Muscle of arm (tissue), 12 donors: Measurements from ENCODE around the gene NKAPD1. TPM values are rescaled to one million over a fixed set of nuclear protein-coding genes. Genes with fewer than 3 reads are reported as not detected.

Source experiments
- DNase-seq: peaks from one replicate; pipeline ENCODE4 v3.0.0-alpha.2; 2013
- polyA plus RNA-seq, 12 donors: library from polyadenylated mRNA; unstranded; fragments of 120-200 nt; gene quantifications; one replicate each; pipeline ENCODE4 v1.2.1, GENCODE V29; 2013; ENCODE audit not compliant: insufficient read length in 12 of 12

NKAPD1 gene
- polyA plus RNA-seq, 12 donors = 18.4 to 56.7 (median 30.3) TPM; not detected in 1

DNA sequence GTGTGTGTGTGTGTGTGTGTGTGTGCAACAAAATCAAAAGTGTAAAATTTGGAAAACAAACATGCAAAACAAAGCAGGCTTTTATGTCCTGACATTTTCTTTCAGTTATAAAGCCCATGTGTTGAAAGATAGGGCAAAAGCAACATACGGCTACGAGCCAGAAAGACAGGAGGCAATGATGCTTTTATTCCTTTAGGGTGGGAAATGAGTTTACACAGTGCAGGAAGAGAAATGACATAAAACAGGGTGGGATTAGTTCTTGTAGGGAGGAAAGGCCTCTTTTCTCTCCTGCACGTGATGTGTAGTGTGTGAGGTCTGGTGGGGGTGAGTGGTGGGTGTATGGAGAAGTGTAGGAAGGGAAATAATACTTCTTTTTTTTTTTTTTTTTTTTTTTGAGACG is 60.4 kb downstream of the NKAPD1 start:
- no peak for DNase-seq

Other genes starting within 250 kb of the NKAPD1 start
- 10 to 100 TPM in 11 of 12 donors, not detected in 1; 18.9 to 38.9 (median 32.4) TPM for gene ALG9, start 202.7 kb upstream of the NKAPD1 start, polyA plus RNA-seq
- 1 to 10 TPM in 10 of 12 donors, not detected in 2; 1.5 to 3.1 (median 2.3) TPM for gene FDXACB1, start 195.1 kb upstream of the NKAPD1 start, polyA plus RNA-seq
- 10 to 100 TPM in 10 of 12 donors, not detected in 2; 14.7 to 37.2 (median 19.7) TPM for gene CFAP68, start 194.8 kb upstream of the NKAPD1 start, polyA plus RNA-seq
- 100 to 1,000 TPM in 11 of 12 donors, not detected in 1; 267 to 838 (median 710) TPM for gene CRYAB, start 162.5 kb upstream of the NKAPD1 start, polyA plus RNA-seq
- gene HSPB2, start 161.6 kb upstream of the NKAPD1 start, polyA plus RNA-seq = 10 to 100 TPM in 10 of 12 donors, 1 to 10 TPM in 1, not detected in 1; 8.3 to 92.5 (median 77.4) TPM
- 1 to 10 TPM in 9 of 12 donors, under 1 TPM in 1, not detected in 2; 0.88 to 4.8 (median 3.0) TPM for gene C11orf52, start 155.4 kb upstream of the NKAPD1 start, polyA plus RNA-seq
- gene DIXDC1, start 137.0 kb upstream of the NKAPD1 start, polyA plus RNA-seq = 10 to 100 TPM in 11 of 12 donors, not detected in 1; 16.5 to 27.2 (median 20.5) TPM
- 10 to 100 TPM in 11 of 12 donors, not detected in 1; 28.1 to 50.9 (median 41.8) TPM for gene DLAT, start 48.9 kb upstream of the NKAPD1 start, polyA plus RNA-seq
- 1 to 10 TPM in 9 of 12 donors, under 1 TPM in 1, not detected in 2; 0.72 to 4.1 (median 1.2) TPM for gene PIH1D2, start 282 bp upstream of the NKAPD1 start, polyA plus RNA-seq
- 10 to 100 TPM in 11 of 12 donors, not detected in 1; 21.0 to 63.8 (median 51.7) TPM for gene TIMM8B, start 12.5 kb downstream of the NKAPD1 start, polyA plus RNA-seq
- gene SDHD, start 12.6 kb downstream of the NKAPD1 start, polyA plus RNA-seq = 100 to 1,000 TPM in 7 of 12 donors, 10 to 100 TPM in 4, not detected in 1; 52.2 to 127 (median 109) TPM
- 10 to 100 TPM in 2 of 12 donors, 1 to 10 TPM in 2, under 1 TPM in 7, not detected in 1; 0.30 to 12.1 (median 0.82) TPM for gene IL18, start 89.8 kb downstream of the NKAPD1 start, polyA plus RNA-seq
- gene TEX12, start 93.1 kb downstream of the NKAPD1 start, polyA plus RNA-seq = under 1 TPM in 5 of 12 donors, not detected in 7; 0.22 to 0.44 (median 0.23) TPM
- 10 to 100 TPM in 4 of 12 donors, 1 to 10 TPM in 7, not detected in 1; 3.4 to 28.6 (median 8.0) TPM for gene BCO2, start 101.2 kb downstream of the NKAPD1 start, polyA plus RNA-seq
- 10 to 100 TPM in 11 of 12 donors, not detected in 1; 14.5 to 36.9 (median 25.5) TPM for gene PTS, start 152.1 kb downstream of the NKAPD1 start, polyA plus RNA-seq
- under 1 TPM in 1 of 12 donors, not detected in 11; 0.17 TPM for gene PLET1, start 186.6 kb downstream of the NKAPD1 start, polyA plus RNA-seq